Measurements from ENCODE around the gene CPNE4.
"Not testable (repeated sequence)": the region's sequence is repeated elsewhere in the genome, so short reads cannot be mapped to it uniquely, and the experiment has no call there.

CPNE4 gene

DNA sequence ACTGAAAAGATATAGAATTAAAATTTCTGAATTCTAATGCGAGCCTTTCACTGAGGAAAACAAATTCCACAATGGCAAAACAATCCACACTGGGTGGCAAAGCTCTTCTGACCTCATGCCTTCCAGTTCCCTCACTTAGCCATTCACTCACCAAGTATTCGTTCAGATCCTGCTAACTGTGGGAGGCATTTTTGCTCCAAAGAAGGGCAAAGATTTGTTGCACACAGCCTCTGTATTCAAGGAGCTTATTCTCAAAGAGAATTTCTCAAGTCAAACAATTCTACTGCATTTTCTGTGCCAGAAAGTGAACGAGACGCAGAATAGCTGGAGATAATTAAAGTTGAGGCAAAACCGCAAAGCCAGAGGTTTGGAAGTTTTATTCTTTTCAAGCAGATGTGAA lies 77.3 kb downstream of the CPNE4 start:
- no peak for FAIRE-seq

DNA sequence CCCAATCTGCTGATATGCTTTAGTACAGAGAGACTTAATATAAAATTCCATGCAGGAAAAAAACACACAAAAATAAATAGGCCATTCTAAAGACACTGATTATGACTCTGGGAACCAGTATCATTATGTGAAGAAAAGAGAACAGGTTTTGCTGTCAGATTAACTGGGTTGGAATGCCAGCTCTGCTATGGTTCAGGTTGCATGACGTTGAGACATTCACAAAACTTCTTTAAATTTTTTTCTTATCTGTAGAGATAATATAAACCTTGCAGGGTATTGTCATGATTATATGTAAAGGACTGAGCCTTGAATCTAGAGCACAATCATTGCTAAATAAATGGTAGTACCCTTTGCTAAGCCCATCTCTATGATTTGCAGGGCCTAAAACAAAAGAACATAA lies 86.0 kb downstream of the CPNE4 start:
- FAIRE-seq: no peak

DNA sequence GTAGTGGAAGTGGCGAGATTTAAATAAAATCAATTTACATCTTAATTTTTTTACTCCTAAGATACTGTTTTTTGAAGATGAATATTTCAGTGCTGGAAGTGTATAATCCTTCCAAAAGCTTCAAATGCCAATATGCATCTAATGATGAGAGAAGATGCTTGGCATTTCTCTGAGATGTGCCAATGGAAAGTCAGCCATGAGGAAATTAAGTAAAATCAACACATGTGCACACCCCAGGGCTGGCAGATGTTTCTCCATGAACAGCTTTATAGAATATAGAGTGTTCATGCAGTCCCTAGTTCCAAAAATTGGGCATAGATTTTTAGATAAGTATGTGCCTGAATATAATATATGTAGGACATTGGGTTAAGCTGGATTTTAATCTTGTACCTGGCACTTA lies 90.1 kb downstream of the CPNE4 start:
- FAIRE-seq: no peak

DNA sequence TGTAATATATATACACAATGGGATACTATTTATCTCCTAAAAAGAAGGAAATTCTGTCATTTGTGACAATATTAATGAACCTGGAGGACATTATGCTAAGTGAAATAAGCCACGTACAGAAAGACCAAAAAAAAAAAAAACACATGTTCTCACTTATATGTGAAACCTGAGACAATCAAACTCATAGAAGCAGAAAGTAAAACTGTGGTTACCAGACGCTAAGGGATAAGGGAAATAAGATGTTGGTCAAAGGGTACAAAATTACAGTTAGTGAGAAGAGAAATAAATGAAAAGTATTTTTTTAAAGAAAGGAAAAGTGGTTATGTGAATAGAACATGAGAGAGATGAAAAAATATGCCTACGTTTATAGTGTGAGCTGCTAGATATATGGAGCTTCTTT lies 101.1 kb downstream of the CPNE4 start:
- no peak for FAIRE-seq

DNA sequence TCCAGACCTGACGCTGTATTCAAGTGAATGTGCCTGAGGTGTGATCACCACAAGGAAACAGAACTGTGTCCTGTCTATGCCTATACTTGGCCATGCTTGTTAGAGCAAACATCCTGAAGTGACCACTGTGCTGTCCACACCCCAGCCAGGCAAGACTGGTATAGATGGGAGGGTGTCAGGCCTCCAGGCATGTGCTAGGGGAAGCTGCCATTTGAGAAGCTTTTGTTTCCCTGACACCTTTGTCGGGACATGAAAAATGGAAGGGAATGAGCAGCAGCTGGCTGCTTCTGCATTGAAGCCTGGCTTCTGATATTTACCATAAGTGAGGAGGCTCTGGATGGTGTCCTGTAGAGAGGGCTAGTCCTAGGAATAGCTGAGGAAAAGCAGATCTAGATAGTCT lies 106.2 kb downstream of the CPNE4 start:
- FAIRE-seq: no peak

DNA sequence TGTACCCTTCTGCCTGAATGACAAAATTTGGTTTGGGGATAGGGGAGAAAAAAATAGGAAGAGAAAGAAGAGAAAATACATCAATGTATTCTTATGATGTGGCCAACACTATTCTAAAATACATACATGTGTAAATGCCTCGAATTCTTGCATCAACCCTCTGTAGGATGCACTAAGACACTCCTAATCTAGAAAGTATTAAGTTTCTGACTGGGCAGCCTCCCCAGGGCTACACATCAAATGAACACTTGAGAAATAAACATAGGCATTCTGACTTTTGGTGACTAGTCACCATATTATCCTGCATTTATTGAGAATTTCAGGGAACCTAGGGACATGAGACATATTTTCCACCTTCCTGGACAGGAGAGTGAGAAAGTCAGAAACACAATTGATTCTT lies 109.2 kb downstream of the CPNE4 start:
- FAIRE-seq: no peak

DNA sequence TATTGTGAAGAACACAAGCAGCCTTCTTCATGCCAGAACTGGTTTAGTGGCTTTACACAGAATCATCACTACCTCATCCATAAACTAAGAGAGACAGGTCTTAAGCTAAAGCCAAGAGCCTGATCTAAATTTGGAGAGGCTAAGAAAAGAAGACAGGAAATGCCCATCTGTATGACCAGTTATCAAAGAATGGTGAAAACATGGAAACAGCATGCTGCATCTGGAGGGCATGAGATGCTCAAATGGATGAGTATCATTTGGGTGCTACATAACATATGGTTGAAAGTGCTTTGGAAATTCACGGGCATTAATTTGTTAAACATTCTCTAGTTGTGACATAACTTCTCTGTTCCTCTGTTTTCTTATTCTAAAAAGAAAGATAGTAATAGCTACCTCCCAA lies 112.5 kb downstream of the CPNE4 start:
- FAIRE-seq: no peak

DNA sequence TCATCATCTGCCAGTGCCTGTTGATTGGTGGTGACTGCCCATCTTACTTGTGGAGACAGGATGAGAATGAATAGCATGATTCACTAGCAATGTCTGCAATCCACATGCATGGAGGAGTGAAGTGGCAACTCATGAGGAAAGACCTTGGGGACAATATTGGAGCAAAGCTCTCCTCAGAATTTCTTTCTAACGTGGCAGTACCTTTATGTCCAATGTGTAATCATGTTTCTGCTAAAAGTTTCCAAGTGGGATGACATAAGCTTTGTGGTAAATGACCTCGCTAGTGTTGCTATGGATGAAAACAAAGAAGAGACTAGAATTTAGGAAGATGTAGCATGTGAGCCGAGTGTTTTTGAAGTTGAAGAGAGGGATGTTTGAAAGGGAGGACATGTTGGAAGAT lies 117.8 kb downstream of the CPNE4 start:
- FAIRE-seq: no peak

DNA sequence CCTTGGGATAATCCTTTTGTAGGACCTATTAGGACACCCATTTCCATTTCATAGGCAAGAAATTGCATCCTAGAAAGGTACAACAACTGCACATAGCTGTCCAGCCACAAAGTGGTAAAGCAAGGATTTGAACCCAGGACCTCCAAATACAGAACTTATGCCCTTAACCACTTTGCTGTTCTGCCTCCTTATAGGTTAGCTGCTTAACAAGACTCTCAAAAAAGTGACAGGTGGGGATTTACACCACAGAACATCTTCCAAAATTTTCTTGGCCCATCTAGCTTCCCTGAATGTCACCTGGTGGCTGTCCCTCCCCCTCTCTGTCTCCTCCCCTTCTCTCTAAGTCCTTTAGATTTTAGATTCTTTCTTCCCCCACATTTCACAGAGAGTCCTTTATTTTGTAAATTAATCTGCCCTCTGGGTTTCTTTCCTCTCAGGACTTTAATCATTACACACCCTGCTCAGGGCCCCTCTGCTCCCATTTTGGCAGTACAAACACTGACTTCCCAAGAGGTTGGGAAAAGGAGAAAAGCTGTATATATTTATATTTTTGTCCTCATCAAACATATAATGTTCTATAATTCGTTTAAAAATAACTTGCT lies 120.6 kb downstream of the CPNE4 start:
- no peak for FAIRE-seq

DNA sequence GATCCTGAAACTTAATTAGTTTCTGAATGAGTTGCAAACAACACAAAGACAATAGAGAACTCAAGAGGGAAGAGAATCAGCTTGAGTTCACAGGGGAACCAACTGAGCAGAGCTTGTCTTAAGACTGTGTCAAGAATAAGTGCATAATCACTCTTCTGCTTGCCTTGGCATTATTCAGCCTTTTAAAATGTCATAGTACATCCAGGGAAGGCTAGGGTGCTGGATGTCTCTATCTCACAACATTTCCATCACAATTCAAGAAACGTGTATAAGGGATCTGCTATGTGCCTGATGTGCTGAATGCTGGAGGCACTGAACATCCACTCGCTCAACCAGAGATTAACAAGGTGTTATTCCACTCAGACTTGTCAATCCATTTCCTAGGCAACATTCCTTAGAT lies 122.6 kb downstream of the CPNE4 start:
- no peak for FAIRE-seq

DNA sequence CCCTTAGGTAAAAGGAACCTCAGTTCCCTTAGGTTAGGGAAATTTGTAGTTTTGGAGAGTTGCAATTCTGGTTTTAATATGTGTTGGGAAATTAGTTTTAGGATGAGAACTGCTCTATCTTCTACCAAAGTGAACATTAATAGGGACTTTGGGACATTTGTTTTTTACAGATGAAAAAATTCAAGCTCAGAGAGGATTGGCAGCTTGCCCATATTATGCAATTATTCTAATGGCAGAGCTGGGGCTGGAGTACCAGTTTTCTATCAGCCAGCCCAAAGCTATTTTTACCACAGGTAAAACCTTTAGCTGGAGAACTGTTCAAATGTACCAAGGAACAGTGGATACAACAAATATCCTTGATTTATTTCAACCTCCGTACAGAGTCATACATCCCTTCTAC lies 127.0 kb downstream of the CPNE4 start:
- no peak for FAIRE-seq

DNA sequence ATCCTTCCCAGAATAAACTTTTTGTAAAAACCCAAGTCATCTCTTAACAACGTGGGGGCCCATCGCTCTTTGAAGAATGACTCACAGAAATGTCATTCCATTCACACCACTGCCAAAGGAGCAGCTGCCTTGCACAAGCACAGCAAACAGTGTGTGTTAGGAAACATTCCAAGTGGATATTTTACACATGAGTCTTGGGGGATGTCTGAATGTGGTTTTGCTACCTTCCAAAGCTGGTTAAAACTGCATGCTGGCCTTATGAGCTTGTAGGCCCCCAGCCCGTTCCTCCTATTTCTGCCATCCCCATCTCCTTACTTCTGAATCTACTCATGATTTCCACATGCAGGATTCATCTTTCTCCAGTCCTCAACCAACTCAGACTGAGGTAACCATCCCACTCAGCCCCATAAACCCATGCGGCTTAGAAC lies 130.8 kb downstream of the CPNE4 start:
- no peak for FAIRE-seq

DNA sequence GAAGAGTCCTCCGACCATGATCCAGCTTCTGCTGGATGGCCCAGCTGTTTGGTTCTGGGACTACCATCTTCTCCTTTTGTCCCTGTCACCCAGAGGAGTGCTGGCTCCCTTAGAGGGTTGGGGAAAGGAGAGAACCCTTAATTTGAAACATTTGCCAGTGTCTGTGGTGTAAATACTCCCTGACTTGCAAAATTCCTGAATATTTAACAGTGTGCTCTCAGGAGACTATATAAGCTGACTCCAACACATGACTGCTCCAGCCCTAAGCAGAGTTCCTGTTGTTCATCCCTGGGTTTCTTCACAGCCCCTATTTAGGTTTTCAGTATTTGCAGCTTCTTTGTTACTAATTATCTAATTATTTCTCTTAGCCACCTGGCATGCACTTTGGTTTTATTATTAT lies 133.1 kb downstream of the CPNE4 start:
- no peak for FAIRE-seq

DNA sequence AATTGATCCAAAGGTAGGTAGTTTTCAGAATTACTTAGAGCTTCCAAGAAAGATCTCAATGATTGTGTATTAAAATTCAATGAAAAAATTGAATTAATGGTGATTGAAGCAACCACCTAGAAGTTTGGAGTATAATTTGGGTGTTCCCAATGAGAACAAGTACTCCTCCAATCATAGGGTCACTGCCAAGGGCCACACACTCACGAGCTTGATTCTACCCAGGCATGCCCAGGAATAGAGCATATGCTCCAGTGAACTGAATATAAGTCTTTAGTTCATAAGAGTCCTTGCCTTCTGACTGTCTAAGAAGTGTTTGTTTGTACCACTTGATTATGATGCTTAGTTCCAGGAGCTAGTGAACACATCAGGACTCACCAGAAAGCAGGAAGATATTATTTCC lies 133.9 kb downstream of the CPNE4 start:
- no peak for FAIRE-seq

DNA sequence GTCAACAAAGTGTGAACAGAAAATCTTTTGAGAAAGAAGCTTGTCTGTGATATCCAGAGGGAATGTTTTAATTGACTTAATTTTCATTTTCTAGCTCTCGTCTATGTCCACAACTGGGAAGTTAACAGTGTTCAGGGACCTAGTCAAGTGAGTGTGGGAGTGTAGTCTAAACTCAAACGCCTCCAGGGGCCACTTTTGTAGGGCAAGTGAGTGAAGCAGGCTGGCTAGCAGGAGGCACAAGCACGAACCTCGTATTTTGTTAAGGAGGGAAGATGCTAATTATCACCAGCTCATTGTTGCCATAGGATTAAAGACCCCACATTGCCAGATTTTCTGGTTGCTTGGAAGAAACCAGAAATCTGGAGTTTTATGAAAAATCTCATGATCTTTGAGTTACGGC lies 135.8 kb downstream of the CPNE4 start:
- FAIRE-seq: no peak

DNA sequence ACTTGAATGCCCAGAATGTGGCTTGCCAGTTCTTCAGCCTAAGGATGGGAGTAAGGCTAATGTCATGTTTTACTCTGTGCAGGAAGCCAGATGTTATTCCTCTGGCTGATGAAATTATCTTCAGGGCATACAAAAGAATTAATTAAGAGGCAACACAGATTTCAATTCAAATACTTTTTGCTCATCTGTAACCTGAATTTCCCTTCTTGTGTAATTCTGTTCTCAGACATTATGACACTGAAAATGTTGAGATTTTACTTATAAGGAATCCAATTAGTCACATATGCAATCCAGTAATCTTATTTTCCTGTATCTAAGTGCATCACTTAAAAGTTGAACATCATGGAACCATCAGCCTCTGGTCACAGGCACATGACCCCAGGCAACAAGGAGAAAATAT lies 136.5 kb downstream of the CPNE4 start:
- FAIRE-seq: no peak

DNA sequence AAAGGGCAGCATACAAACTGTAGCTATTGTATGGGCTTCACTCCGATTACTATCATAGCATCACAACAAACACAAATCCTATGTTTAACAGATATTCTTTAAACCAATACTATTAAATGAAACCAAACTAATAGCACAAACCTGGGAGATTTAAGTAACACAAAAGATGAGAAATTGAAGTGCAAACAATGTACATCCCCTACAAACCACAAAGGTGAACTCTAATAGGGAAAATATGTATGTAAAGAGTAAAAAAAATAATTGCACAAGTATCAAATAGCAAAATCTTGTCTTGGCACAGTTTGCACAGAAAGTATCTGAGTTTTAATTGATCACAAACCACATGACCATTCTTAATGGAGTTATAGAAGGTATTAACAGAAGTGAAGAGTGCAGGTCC lies 138.5 kb downstream of the CPNE4 start:
- FAIRE-seq: no peak

DNA sequence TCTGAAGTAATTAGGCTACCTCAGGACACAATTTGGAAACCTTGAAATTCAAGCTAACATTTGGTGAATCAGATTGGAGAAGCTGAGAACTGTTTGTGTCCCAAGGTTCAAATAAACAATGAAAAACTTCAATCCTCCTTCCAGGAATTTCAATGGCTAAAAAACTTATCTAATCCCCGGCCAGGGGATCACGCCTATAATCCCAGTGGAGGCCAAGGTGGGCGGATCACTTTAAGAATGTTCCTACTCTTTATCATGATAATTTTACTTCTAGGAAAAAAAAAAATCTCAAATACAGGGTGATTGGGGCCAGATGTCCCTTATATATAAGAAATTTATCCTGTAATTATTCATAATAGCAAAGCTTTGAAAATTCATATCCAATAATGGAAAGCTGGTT lies 139.0 kb downstream of the CPNE4 start:
- no peak for FAIRE-seq

DNA sequence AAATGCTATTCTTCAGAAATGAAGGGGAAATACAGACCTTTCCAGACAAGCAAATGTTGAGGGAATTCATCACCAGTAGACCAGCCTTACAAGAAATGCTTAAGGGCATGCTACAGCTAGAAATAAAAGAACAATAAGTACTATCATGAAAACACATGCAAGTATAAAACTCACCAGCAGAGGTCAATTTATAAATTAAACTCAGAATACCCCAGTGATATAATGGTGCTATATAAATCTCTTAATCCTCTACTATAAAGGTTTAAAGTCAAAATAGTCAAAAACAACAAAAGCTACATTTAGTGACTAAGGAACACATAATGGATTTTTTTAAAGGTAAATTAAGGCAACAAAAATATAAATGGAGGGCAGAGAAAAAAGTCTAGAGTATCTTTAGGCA lies 142.5 kb downstream of the CPNE4 start:
- FAIRE-seq: no peak

DNA sequence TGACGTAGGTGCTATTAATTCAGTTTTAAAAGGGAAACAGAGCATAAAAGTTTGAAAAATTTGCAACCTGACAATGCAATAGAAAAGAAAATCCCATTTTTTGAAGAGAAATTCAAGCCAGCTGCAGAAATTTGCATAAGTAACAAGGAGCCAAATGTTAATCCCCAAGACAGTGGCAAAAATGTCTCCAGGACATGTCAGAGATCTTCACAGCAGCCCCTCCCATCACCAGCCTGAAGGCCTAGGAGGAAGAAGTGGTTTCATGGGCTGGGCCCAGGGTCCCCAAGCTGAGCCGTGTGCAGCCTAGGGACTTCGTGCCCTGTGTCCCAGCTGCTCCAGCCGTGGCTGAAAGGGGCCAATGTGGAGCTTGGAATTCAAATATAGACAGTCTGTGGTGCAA lies 148.9 kb downstream of the CPNE4 start:
- not testable (repeated sequence) for FAIRE-seq

DNA sequence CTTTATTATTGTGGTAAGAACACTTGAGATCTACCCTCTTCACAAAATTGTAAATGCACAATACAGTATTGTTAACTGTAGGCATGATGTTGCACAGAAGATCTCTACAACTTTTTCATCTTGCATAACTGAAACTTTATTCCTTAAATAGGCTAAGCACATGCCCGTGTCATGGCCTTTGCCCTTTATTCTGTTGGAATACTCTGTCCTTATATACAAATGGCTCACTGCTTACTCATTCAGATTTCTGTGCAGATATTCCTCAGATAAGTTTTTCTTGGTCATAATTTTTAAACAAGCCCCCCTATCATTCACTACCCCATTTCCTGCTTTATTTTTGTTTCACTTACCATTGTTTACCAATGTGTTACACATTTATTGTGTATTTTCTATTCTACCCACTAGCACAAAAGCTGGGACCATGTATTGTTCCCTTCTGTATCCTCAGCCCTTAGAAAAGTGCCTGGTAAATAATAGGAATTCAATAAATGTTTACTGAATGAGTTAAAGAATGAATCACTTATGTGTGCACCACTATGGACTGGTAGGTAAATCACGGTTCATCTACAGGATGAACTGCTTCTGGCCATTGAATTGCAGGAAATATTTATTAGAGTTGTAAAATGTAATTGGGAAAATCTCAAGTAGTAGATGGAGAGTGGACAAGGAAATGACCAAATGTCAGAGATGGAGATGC lies 151.0 kb downstream of the CPNE4 start:
- no peak for FAIRE-seq

DNA sequence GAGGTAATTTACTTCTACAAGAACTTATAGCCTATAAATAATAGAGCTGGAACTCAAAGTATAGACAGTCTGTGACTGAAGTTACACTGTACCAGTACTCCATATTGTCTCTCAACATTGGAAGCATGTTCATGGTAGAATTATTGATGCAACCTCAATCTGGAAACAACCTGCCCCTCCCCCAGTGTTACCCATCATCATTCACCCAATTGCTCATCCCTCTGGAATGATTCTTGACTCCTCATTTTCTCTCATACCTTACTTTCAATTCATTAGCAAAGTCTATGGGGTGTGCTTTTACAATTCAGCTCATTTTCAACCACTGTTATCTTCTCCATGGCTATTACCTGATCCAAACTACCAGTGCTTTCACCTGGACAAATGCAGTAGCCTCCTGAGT lies 151.7 kb downstream of the CPNE4 start:
- FAIRE-seq: no peak

DNA sequence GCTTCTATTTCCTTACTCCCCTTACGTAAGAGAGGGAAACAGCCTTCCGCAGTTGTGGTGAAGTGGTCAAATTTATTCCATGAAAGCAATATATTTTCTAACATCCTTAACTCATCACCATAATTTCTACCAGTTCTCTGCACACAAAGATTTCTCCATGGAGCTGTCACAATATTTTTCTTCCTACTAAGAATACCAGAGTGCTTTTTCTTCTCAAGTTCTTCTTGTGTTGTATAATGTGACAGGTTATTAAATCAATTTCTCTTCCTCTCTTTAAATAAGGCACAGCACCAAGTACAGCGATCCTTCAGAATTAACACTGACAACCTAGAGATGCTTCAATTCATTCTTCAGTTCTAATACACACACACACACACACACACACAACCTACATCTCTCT lies 153.0 kb downstream of the CPNE4 start:
- no peak for FAIRE-seq

DNA sequence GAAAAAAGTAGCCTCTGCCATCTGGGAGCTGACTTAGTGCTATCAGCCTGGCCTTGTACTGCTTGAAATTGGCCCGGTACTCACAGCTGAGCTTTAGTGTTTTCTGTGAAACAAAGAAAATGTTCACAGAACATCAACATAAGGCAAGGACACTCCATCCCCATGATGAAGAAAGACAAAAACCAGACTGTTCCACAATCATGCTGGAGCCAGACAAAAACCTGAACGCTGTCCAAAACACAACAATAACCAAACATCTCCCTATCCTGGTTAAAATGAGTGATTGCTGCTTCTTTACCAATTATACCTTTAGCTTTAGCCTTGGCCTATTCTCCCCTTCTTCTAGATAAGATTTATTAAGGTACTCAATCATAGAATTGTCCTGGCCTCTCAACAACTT lies 153.9 kb downstream of the CPNE4 start:
- no peak for FAIRE-seq

DNA sequence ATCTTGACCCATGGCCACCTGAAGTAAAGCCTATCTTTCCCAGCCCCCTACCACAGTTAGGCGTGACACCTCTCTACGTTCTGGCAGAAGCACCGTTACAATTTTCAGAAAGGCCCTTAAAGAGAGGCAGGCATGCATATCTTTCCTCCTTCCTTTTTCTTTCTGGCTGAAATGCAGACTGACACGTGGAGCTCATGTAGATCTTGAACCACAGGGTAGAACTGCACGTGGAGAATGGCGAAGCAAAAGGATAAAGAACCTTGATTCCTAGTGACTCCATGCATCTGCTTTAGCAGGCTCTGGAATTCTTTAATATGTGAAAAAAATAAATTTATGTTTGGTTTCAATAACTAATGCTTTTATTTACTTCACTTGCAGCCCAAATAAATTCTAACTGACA lies 166.6 kb downstream of the CPNE4 start:
- FAIRE-seq: no peak

Data from G401.6 (cell line).